Loucy (cell line): ENCODE data around the gene PDZD4.

Experiments used
- H2AFZ ChIP-seq: fragments of 200-600 bp; sonication (generic); 2 replicates; pipeline ENCODE4 v1.6.0; 2016; ENCODE audit warnings: antibody characterized with exemption, mild to moderate bottlenecking, low read length, moderate library complexity
- H3F3A ChIP-seq: fragments of 200-600 bp; 2 replicates; pipeline ENCODE4 v1.6.0; 2016; ENCODE audit warnings: antibody characterized with exemption, low read depth, mild to moderate bottlenecking
- H3K27me3 ChIP-seq: fragments of 200-600 bp; sonication (generic); 2 replicates; pipeline ENCODE4 v1.6.1; 2014; ENCODE audit warnings: low read length, mild to moderate bottlenecking; ENCODE audit not compliant: insufficient read depth, poor library complexity, severe bottlenecking
- H3K36me3 ChIP-seq: fragments of 200-600 bp; sonication (generic); 2 replicates; pipeline ENCODE4 v1.6.1; 2016; ENCODE audit warnings: low read length; ENCODE audit not compliant: insufficient read depth
- H3K4me1 ChIP-seq: fragments of 200-600 bp; sonication (generic); 2 replicates; pipeline ENCODE4 v1.5.1; 2014; ENCODE audit warnings: low read length, mild to moderate bottlenecking; ENCODE audit not compliant: insufficient read depth, poor library complexity, severe bottlenecking
- H3K4me2 ChIP-seq: fragments of 200-600 bp; sonication (generic); 2 replicates; pipeline ENCODE4 v1.6.0; 2014; ENCODE audit warnings: antibody characterized with exemption, low read length, low read depth, mild to moderate bottlenecking; ENCODE audit not compliant: poor library complexity, severe bottlenecking
- H3K4me3 ChIP-seq: fragments of 200-600 bp; sonication (generic); 2 replicates; pipeline ENCODE4 v1.5.1; 2014; ENCODE audit warnings: low read length, mild to moderate bottlenecking, mixed read lengths; ENCODE audit not compliant: poor library complexity, severe bottlenecking
- H3K79me2 ChIP-seq: fragments of 200-600 bp; sonication (generic); 2 replicates; pipeline ENCODE4 v1.6.1; 2014; ENCODE audit warnings: low read length; ENCODE audit not compliant: insufficient read depth
- H3K9ac ChIP-seq: fragments of 200-600 bp; sonication (generic); 2 replicates; pipeline ENCODE4 v1.6.0; 2014; ENCODE audit warnings: mild to moderate bottlenecking, low read depth, low read length, moderate library complexity; ENCODE audit not compliant: poor library complexity, severe bottlenecking
- H3K9me2 ChIP-seq: fragments of 200-600 bp; sonication (generic); replicated peaks from 2 replicates; pipeline ENCODE4 v1.6.1; 2016; ENCODE audit warnings: low read depth, low read length, mixed read lengths
- H3K9me3 ChIP-seq: fragments of 200-600 bp; sonication (generic); 2 replicates; pipeline ENCODE4 v1.6.1; 2014; ENCODE audit warnings: mild to moderate bottlenecking, antibody characterized with exemption, low read length, low read depth; ENCODE audit not compliant: insufficient read depth
- H4K20me1 ChIP-seq: fragments of 200-600 bp; sonication (generic); 2 replicates; pipeline ENCODE4 v1.6.0; 2014; ENCODE audit warnings: antibody characterized with exemption, low read length, mild to moderate bottlenecking; ENCODE audit not compliant: insufficient read depth, poor library complexity, severe bottlenecking
- EZH2phosphoT487 ChIP-seq: fragments of 200-600 bp; IDR thresholded peaks from 2 replicates; pipeline ENCODE4 v1.6.1; 2018; ENCODE audit warnings: antibody characterized with exemption, mild to moderate bottlenecking, moderate library complexity, borderline replicate concordance
- TF ChIP-seq, protein P1 (sequence below): fragments of 200-600 bp; sonication (generic); conservative IDR thresholded peaks from 2 replicates; pipeline ENCODE4 v1.5.1; 2014; ENCODE audit warnings: mild to moderate bottlenecking, antibody characterized with exemption, low read length

Gene PDZD4

DNA sequence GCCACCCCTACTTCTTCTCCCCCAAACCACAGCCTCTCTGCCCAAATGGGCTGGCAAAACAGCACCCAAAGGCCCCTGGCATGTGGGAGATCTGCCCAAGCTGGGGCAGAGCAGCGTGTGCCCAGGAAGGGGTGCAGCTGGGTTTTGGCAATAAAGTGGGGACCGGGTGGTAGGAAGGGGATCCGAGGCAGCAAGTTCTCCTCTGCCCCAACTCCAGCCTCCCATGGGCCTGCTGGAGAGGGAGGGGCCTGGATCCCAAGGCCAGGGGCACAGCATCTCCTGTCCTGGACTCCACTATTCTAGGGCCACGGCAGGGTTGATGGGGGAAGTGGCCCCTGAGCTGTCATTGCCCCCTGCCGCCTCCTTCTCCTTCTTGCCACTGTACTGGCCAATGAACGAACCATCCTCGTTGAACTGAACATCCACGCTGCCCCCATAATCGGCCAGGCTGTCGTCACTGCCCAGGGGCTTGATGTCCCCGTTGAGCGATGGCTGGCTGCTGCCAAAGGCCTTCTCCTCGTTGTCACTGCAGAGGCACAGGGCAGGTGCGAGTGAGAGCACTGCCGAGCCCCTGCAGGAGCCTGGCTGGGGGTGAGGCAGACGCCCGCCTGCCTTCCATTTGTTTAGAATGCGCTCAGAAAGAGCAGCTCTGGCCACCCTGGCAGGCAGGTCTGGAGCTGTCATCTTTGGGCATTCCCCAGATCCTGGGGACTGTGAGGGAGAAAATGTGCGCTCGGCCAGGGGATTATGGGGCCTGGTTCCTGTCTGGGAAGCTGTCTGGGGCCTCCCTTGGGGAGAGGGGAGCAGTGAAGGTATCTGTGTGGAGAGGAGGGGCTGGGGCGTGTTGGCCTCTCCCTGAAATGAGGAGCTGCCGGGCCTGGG is 32.3 kb upstream of the PDZD4 start:
- no peak for TF ChIP-seq EZH2phosphoT487
- TF ChIP-seq, protein P1, sequence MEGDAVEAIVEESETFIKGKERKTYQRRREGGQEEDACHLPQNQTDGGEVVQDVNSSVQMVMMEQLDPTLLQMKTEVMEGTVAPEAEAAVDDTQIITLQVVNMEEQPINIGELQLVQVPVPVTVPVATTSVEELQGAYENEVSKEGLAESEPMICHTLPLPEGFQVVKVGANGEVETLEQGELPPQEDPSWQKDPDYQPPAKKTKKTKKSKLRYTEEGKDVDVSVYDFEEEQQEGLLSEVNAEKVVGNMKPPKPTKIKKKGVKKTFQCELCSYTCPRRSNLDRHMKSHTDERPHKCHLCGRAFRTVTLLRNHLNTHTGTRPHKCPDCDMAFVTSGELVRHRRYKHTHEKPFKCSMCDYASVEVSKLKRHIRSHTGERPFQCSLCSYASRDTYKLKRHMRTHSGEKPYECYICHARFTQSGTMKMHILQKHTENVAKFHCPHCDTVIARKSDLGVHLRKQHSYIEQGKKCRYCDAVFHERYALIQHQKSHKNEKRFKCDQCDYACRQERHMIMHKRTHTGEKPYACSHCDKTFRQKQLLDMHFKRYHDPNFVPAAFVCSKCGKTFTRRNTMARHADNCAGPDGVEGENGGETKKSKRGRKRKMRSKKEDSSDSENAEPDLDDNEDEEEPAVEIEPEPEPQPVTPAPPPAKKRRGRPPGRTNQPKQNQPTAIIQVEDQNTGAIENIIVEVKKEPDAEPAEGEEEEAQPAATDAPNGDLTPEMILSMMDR, result no peak
- Histone ChIP-seq H3F3A (no peaks in the 10 kb centered on the region), H3K9ac (no peak overlapping the region), H3K4me3 (no peak overlapping the region), H3K36me3 (no peaks in the 10 kb centered on the region), H3K4me1 (peaks cover 2% of the 10 kb centered on the region), H3K9me2 (no peaks in the 10 kb centered on the region), H3K9me3 (no peaks in the 10 kb centered on the region), H4K20me1 (no peaks in the 10 kb centered on the region), H3K27me3 (no peaks in the 10 kb centered on the region), H3K79me2 (no peaks in the 10 kb centered on the region), H2AFZ (no peak overlapping the region), H3K4me2 (no peak overlapping the region)

GRCh38 chrX:153861733-153862310 is 31.5 kb upstream of the PDZD4 start:
- H3K4me2 ChIP-seq, result no peak overlapping the region
- H3K27me3 ChIP-seq, result no peaks in the 10 kb centered on the region
- H3K9me3 ChIP-seq, result no peaks in the 10 kb centered on the region
- peaks cover 3% of the 10 kb centered on the region for H3K4me1 ChIP-seq
- H3K4me3 ChIP-seq, result no peak overlapping the region
- H4K20me1 ChIP-seq, result no peaks in the 10 kb centered on the region
- H2AFZ ChIP-seq, result no peak overlapping the region
- H3K9me2 ChIP-seq, result no peaks in the 10 kb centered on the region
- no peaks in the 10 kb centered on the region for H3K36me3 ChIP-seq
- no peak overlapping the region for H3K9ac ChIP-seq
- TF ChIP-seq, protein P1, result no peak
- no peak for TF ChIP-seq EZH2phosphoT487
- H3F3A ChIP-seq, result no peaks in the 10 kb centered on the region
- no peaks in the 10 kb centered on the region for H3K79me2 ChIP-seq

- H4K20me1 ChIP-seq, result no peaks in the 10 kb centered on the region
- no peaks in the 10 kb centered on the region for H3K9me3 ChIP-seq
- H3K9ac ChIP-seq, result no peak overlapping the region
- H3K4me1 ChIP-seq, result peaks cover 3% of the 10 kb centered on the region
- H3K4me3 ChIP-seq, result no peak overlapping the region
- H3K79me2 ChIP-seq, result no peaks in the 10 kb centered on the region
- H3K27me3 ChIP-seq, result no peaks in the 10 kb centered on the region
- no peak overlapping the region for H2AFZ ChIP-seq
- no peaks in the 10 kb centered on the region for H3K36me3 ChIP-seq
- H3K4me2 ChIP-seq, result no peak overlapping the region
- TF ChIP-seq, protein P1, result no peak
- TF ChIP-seq EZH2phosphoT487, result no peak
- no peaks in the 10 kb centered on the region for H3K9me2 ChIP-seq
- no peaks in the 10 kb centered on the region for H3F3A ChIP-seq
These were observed 30.8 kb upstream of the PDZD4 start for GRCh38 chrX:153861151-153861550.
